H1 (cell line): ENCODE results near the gene ATP1A3.

Experiments used
- JUND ChIP-seq: IDR thresholded peaks from 2 replicates; pipeline ENCODE4 v1.6.1; 2011; ENCODE audit warnings: mild to moderate bottlenecking, improper control_type of control experiment, low read length
- POLR2A ChIP-seq, 2 experiments: IDR thresholded peaks; 1 replicate in 1 of 2; 2 replicates in 1 of 2; pipeline ENCODE4 v1.6.1; 2011; ENCODE audit warnings: low read depth in 2 of 2, low read length in 2 of 2, mild to moderate bottlenecking in 2 of 2; ENCODE audit errors: control extremely low read depth in 1 of 2
- SRF ChIP-seq: IDR thresholded peaks from 2 replicates; pipeline ENCODE4 v1.6.1; 2011; ENCODE audit warnings: mild to moderate bottlenecking, low read depth, low read length, moderate library complexity
- USF2 ChIP-seq: IDR thresholded peaks from 2 replicates; pipeline ENCODE4 v1.6.1; 2011; ENCODE audit warnings: low read length, improper control_type of control experiment

- TF ChIP-seq POLR2A (IDR thresholded peaks at IDR 0.05; ENCODE audit: control extremely low read depth in 1 of 2, low read depth in 2 of 2, low read length in 2 of 2): no peak
- no peak for TF ChIP-seq USF2
- TF ChIP-seq SRF: no peak
- TF ChIP-seq JUND: no peak
These were observed 49.7 kb downstream of the ATP1A3 start for GRCh38 chr19:41944336-41944735.
